GM21367 (cell line): Measurements from ENCODE around the gene UBE2E1.
"Not testable (repeated sequence)": the region's sequence is repeated elsewhere in the genome, so short reads cannot be mapped to it uniquely, and the experiment has no call there.

Experiments used
- ATAC-seq: cut with Tn5 transposase; IDR thresholded peaks from one replicate; pipeline ENCODE4 v1.9.1; 2021; ENCODE audit not compliant: unreplicated experiment

UBE2E1 gene

GRCh38 chr3:23915537-23916108, 109.9 kb downstream of the UBE2E1 start:
- ATAC-seq: no peak

- peak; percentile 36 for ATAC-seq
Observed at GRCh38 chr3:23916152-23916885, 110.6 kb downstream of the UBE2E1 start.

GRCh38 chr3:23916886-23917678, 111.3 kb downstream of the UBE2E1 start, which contains the start of the genes NKIRAS1 and RPL15:
Gene NKIRAS1 (minus strand): TSS chr3:23916990. CDS start chr3:23910904, 6,086 bp downstream.
Gene RPL15 (plus strand): TSS chr3:23917132. CDS start chr3:23917860, 728 bp downstream.
- peak; percentile 96 for ATAC-seq

GRCh38 chr3:23917679-23918303, 112.0 kb downstream of the UBE2E1 start:
- not testable (repeated sequence) for ATAC-seq

- ATAC-seq: not testable (repeated sequence)
Observed at GRCh38 chr3:23918331-23918730, 112.6 kb downstream of the UBE2E1 start.

- no peak for ATAC-seq
Observed at GRCh38 chr3:23919628-23920027, 113.9 kb downstream of the UBE2E1 start.

- no peak for ATAC-seq
Observed at GRCh38 chr3:23920151-23920655, 114.4 kb downstream of the UBE2E1 start.

- no peak for ATAC-seq
Observed at GRCh38 chr3:23921052-23921511, 115.3 kb downstream of the UBE2E1 start.

GRCh38 chr3:23923786-23924185, 118.0 kb downstream of the UBE2E1 start:
- no peak for ATAC-seq

- no peak for ATAC-seq
Observed at GRCh38 chr3:23926246-23926645, 120.5 kb downstream of the UBE2E1 start.

GRCh38 chr3:23926736-23927135, 121.0 kb downstream of the UBE2E1 start:
- no peak for ATAC-seq

- no peak for ATAC-seq
Observed at GRCh38 chr3:23928524-23928923, 122.8 kb downstream of the UBE2E1 start.

GRCh38 chr3:23931597-23931996, 125.8 kb downstream of the UBE2E1 start:
- ATAC-seq: no peak

- ATAC-seq: no peak
Observed at GRCh38 chr3:23932571-23932970, 126.8 kb downstream of the UBE2E1 start.

- ATAC-seq: no peak
Observed at GRCh38 chr3:23934253-23934652, 128.5 kb downstream of the UBE2E1 start.

- no peak for ATAC-seq
Observed at GRCh38 chr3:23937296-23937695, 131.5 kb downstream of the UBE2E1 start.

GRCh38 chr3:23938688-23939087, 132.9 kb downstream of the UBE2E1 start:
- ATAC-seq: no peak

- ATAC-seq: no peak
Observed at GRCh38 chr3:23940775-23941174, 135.0 kb downstream of the UBE2E1 start.
